Liver (tissue), 9 donors: ENCODE measurements around the gene MGAT4C. TPM values are rescaled to one million over a fixed set of nuclear protein-coding genes. Genes with fewer than 3 reads are reported as not detected.

Experiments
- DNase-seq: peaks from one replicate; pipeline ENCODE4 v3.0.0-alpha.2; 2017; ENCODE audit warnings: low spot score
- H3K27ac ChIP-seq, 2 donors: one replicate each; pipeline ENCODE4 v1.7.0; 2013; ENCODE audit warnings: inconsistent platforms in 2 of 2, low read length in 2 of 2, control low read depth in 1 of 2, low read depth in 1 of 2, mild to moderate bottlenecking in 1 of 2
- H3K27me3 ChIP-seq, 4 donors: one replicate each; pipeline versions ENCODE4 v1.6.1 to v1.7.0; 2013; ENCODE audit warnings: low read length in 3 of 4, inconsistent platforms in 1 of 4, mild to moderate bottlenecking in 1 of 4, moderate library complexity in 1 of 4; ENCODE audit not compliant: control insufficient read depth in 4 of 4, insufficient read depth in 4 of 4
- H3K36me3 ChIP-seq, 4 donors: one replicate each; pipeline versions ENCODE4 v1.6.1 to v1.7.0; 2013; ENCODE audit warnings: low read length in 3 of 4, mild to moderate bottlenecking in 3 of 4, low read depth in 1 of 4, moderate library complexity in 1 of 4; ENCODE audit not compliant: control insufficient read depth in 4 of 4, insufficient read depth in 3 of 4
- H3K4me1 ChIP-seq, 4 donors: one replicate each; pipeline versions ENCODE4 v1.6.1 to v1.7.0; 2013; ENCODE audit warnings: low read length in 3 of 4, mild to moderate bottlenecking in 3 of 4, moderate library complexity in 1 of 4; ENCODE audit not compliant: control insufficient read depth in 4 of 4, insufficient read depth in 4 of 4
- H3K4me3 ChIP-seq, 3 donors: one replicate each; pipeline versions ENCODE4 v1.6.1 to v1.7.0; 2013; ENCODE audit warnings: low read length in 3 of 3, control low read depth in 1 of 3, low read depth in 1 of 3, mild to moderate bottlenecking in 1 of 3
- H3K9ac ChIP-seq, 2 donors: one replicate each; pipeline ENCODE4 v1.7.0; 2013; ENCODE audit warnings: low read length in 2 of 2, mild to moderate bottlenecking in 2 of 2, moderate library complexity in 2 of 2, control low read depth in 1 of 2, low read depth in 1 of 2
- H3K9me3 ChIP-seq, 4 donors: one replicate each; pipeline versions ENCODE4 v1.6.1 to v1.7.0; 2013; ENCODE audit warnings: low read length in 3 of 4; ENCODE audit not compliant: control insufficient read depth in 4 of 4
- FOXA1 ChIP-seq: IDR thresholded peaks from 2 replicates; pipeline ENCODE4 v1.6.1; 2016; ENCODE audit warnings: antibody characterized with exemption
- FOXA2 ChIP-seq: IDR thresholded peaks from 2 replicates; pipeline ENCODE4 v1.6.1; 2016; ENCODE audit warnings: antibody characterized with exemption
- GABPA ChIP-seq, 2 donors: IDR thresholded peaks in 1 of 2; conservative IDR thresholded peaks in 1 of 2; 2 replicates each; pipeline ENCODE4 v1.6.1; 2016; ENCODE audit warnings: antibody characterized with exemption in 2 of 2, mild to moderate bottlenecking in 1 of 2, moderate library complexity in 1 of 2
- HNF4A ChIP-seq, 2 donors: conservative IDR thresholded peaks; 2 replicates each; pipeline ENCODE4 v1.6.1; 2016; ENCODE audit warnings: antibody characterized with exemption in 2 of 2, mild to moderate bottlenecking in 2 of 2
- HNF4G ChIP-seq: IDR thresholded peaks from 2 replicates; pipeline ENCODE4 v1.6.1; 2016; ENCODE audit warnings: antibody characterized with exemption
- JUND ChIP-seq, 2 donors: IDR thresholded peaks; 2 replicates each; pipeline ENCODE4 v1.6.1; 2016; ENCODE audit warnings: antibody characterized with exemption in 2 of 2
- NR2F2 ChIP-seq: IDR thresholded peaks from 2 replicates; pipeline ENCODE4 v1.6.1; 2016; ENCODE audit warnings: antibody characterized with exemption
- RAD21 ChIP-seq, 2 donors: IDR thresholded peaks; 2 replicates each; pipeline ENCODE4 v1.6.1; 2016; ENCODE audit warnings: antibody characterized with exemption in 2 of 2, mild to moderate bottlenecking in 2 of 2
- RXRA ChIP-seq, 2 donors: IDR thresholded peaks; 2 replicates each; pipeline ENCODE4 v1.6.1; 2017 to 2018; ENCODE audit warnings: antibody characterized with exemption in 2 of 2, mild to moderate bottlenecking in 1 of 2
- SP1 ChIP-seq: IDR thresholded peaks from 2 replicates; pipeline ENCODE4 v1.6.1; 2018; ENCODE audit warnings: antibody characterized with exemption, mild to moderate bottlenecking
- TAF1 ChIP-seq: conservative IDR thresholded peaks from 2 replicates; pipeline ENCODE4 v1.6.1; 2016; ENCODE audit warnings: antibody characterized with exemption, mild to moderate bottlenecking
- YY1 ChIP-seq: IDR thresholded peaks from 2 replicates; pipeline ENCODE4 v1.6.1; 2016; ENCODE audit warnings: antibody characterized with exemption, mild to moderate bottlenecking
- WGBS: extraction: QIAGEN DNeasy Blood & Tissue Kit; methylation state at CpG from one replicate; pipeline ENCODE4 v1.1.7; 2013; 5-methylcytosine and 5-hydroxymethylcytosine counted together
- polyA plus RNA-seq, 2 donors: library from polyadenylated mRNA; stranded (reverse) in 1 of 2; unstranded in 1 of 2; fragments of 200-250 nt in 1 of 2; fragments of >200 nt in 1 of 2; fragmentation: Nextera tagmentation in 1 of 2; extraction: Ambion mirVana in 1 of 2; gene quantifications; one replicate each; pipeline versions ENCODE4 v1.2.1 to v1.2.3, GENCODE V29; 2013 to 2015
- total RNA-seq, 2 donors: library from RNA; depleted of rRNA; stranded (reverse); fragments of >200 nt; gene quantifications; one replicate each; pipeline ENCODE4 v1.2.3, GENCODE V29; 2014
- TF ChIP-seq, protein P1 (sequence below): IDR thresholded peaks from 2 replicates; pipeline ENCODE4 v1.6.1; 2016; ENCODE audit warnings: antibody characterized with exemption
- TF ChIP-seq, protein P2 (sequence below): fragments of 150-350 bp; IDR thresholded peaks from 2 replicates; pipeline ENCODE4 v1.5.1; 2017; ENCODE audit warnings: improper control_type of control experiment, low read depth, low read length; ENCODE audit not compliant: missing input control
- TF ChIP-seq, protein P3 (sequence below): IDR thresholded peaks from 2 replicates; pipeline ENCODE4 v1.6.1; 2016; ENCODE audit warnings: antibody characterized with exemption, mild to moderate bottlenecking
- TF ChIP-seq, protein P4 (sequence below): IDR thresholded peaks from 2 replicates; pipeline ENCODE4 v1.6.1; 2016; ENCODE audit warnings: antibody characterized with exemption
- donor health status: healthy.
- donor health status: healthy.
- donor health status: healthy.
- donor health status: healthy.
- donor health status: healthy.

MGAT4C gene
- total and polyA plus RNA-seq, 4 donors: 0.02 to 0.65 (median 0.09) TPM

DNA sequence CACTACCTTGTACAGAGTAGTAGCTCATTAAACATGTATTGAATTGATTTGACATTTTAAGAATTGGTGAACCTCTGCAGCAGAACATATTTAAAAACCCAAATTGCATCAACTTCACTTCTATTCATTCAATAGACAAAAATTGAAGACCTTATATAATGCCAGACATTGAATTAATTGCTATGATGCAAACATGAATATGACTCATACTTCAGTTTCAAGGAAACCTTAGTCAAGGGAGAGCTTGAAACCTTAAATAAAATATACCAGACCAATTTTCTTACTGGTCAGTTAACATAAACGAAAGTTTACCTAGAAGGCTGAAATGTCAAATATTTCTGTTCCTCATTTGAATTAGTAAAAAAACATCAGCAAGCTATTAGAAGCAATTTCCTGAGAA is 5.0 kb upstream of the MGAT4C start:
- DNase-seq: no peak
- H3K9ac ChIP-seq: no peak overlapping the region
- no peaks in the 10 kb centered on the region for H3K27me3 ChIP-seq
- peaks cover 0 to 3% (median 0%) of the 10 kb centered on the region in 4 donors for H3K4me1 ChIP-seq
- no peaks in the 10 kb centered on the region for H3K36me3 ChIP-seq
- no peak overlapping the region for H3K4me3 ChIP-seq
- no peaks in the 10 kb centered on the region for H3K9me3 ChIP-seq
- no peak overlapping the region for H3K27ac ChIP-seq
- 60% methylated on average over 1 of the region's 1 CpG for WGBS
- TF ChIP-seq RXRA (IDR thresholded peaks at IDR 0.05): no peak
- no peak for TF ChIP-seq HNF4G
- TF ChIP-seq, protein P1, sequence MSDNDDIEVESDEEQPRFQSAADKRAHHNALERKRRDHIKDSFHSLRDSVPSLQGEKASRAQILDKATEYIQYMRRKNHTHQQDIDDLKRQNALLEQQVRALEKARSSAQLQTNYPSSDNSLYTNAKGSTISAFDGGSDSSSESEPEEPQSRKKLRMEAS: no peak
- no peak for TF ChIP-seq HNF4A (conservative IDR thresholded peaks at IDR 0.05)

DNA sequence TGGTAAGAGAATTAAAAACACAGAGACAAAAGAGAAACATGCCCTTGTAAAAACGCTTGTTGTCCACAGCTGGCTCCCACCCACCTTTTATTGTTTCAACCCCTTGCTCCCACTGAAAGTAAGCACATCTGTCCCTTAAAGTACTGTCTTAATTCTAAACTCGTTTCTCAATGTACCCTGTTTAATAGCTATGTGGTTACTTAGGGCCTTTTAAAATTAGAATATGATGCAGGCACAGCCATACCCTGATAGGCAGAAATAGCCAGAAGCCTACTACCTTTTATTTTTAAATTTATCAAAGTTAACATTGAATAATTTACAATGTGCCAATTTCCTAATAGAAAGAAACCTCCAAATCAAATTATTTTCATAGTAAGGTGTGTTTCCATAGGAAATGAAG is 4.0 kb upstream of the MGAT4C start:
- WGBS: 44% methylated on average over 2 of the region's 2 CpGs
- no peak for DNase-seq

DNA sequence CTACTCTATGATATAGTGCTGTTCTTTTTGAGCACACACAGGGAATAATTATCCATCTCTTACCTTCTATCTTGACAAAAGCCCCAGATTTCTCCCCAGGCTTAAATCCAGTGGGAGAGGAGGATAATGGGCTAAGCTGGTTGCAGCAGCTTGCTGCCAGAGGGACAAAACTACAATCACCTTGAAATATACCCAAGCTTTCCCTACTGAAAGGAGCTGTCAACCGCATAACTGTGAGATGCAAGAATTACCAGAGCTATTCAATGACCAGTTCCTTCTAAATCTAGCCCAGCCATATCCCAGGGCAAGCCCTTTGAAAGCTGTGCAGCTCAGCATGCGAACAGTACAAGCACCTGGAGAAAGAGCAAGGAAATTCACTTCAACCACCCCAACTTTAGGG is 943 bp upstream of the MGAT4C start:
- 62% methylated on average over 2 of the region's 2 CpGs for WGBS
- Histone ChIP-seq H3K36me3 (no peaks in the 10 kb centered on the region), H3K9me3 (no peaks in the 10 kb centered on the region), H3K27me3 (peaks cover 0 to 4% (median 0%) of the 10 kb centered on the region in 4 donors), H3K4me1 (no peaks in the 10 kb centered on the region), H3K9ac (no peak overlapping the region), H3K4me3 (no peak overlapping the region), H3K27ac (no peak overlapping the region)
- DNase-seq: no peak
- no peak for TF ChIP-seq JUND (IDR thresholded peaks at IDR 0.05)
- TF ChIP-seq, protein P2, sequence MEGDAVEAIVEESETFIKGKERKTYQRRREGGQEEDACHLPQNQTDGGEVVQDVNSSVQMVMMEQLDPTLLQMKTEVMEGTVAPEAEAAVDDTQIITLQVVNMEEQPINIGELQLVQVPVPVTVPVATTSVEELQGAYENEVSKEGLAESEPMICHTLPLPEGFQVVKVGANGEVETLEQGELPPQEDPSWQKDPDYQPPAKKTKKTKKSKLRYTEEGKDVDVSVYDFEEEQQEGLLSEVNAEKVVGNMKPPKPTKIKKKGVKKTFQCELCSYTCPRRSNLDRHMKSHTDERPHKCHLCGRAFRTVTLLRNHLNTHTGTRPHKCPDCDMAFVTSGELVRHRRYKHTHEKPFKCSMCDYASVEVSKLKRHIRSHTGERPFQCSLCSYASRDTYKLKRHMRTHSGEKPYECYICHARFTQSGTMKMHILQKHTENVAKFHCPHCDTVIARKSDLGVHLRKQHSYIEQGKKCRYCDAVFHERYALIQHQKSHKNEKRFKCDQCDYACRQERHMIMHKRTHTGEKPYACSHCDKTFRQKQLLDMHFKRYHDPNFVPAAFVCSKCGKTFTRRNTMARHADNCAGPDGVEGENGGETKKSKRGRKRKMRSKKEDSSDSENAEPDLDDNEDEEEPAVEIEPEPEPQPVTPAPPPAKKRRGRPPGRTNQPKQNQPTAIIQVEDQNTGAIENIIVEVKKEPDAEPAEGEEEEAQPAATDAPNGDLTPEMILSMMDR: no peak
- no peak for TF ChIP-seq RAD21 (IDR thresholded peaks at IDR 0.05)
- TF ChIP-seq, protein P1: no peak
- no peak for TF ChIP-seq FOXA2
- no peak for TF ChIP-seq HNF4G
- TF ChIP-seq HNF4A (conservative IDR thresholded peaks at IDR 0.05): no peak
- TF ChIP-seq FOXA1: no peak
- TF ChIP-seq, protein P3, sequence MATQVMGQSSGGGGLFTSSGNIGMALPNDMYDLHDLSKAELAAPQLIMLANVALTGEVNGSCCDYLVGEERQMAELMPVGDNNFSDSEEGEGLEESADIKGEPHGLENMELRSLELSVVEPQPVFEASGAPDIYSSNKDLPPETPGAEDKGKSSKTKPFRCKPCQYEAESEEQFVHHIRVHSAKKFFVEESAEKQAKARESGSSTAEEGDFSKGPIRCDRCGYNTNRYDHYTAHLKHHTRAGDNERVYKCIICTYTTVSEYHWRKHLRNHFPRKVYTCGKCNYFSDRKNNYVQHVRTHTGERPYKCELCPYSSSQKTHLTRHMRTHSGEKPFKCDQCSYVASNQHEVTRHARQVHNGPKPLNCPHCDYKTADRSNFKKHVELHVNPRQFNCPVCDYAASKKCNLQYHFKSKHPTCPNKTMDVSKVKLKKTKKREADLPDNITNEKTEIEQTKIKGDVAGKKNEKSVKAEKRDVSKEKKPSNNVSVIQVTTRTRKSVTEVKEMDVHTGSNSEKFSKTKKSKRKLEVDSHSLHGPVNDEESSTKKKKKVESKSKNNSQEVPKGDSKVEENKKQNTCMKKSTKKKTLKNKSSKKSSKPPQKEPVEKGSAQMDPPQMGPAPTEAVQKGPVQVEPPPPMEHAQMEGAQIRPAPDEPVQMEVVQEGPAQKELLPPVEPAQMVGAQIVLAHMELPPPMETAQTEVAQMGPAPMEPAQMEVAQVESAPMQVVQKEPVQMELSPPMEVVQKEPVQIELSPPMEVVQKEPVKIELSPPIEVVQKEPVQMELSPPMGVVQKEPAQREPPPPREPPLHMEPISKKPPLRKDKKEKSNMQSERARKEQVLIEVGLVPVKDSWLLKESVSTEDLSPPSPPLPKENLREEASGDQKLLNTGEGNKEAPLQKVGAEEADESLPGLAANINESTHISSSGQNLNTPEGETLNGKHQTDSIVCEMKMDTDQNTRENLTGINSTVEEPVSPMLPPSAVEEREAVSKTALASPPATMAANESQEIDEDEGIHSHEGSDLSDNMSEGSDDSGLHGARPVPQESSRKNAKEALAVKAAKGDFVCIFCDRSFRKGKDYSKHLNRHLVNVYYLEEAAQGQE: no peak
- no peak for TF ChIP-seq GABPA (IDR thresholded peaks at IDR 0.05 in 1 of 2, conservative IDR thresholded peaks at IDR 0.05 in 1 of 2)
- TF ChIP-seq RXRA (IDR thresholded peaks at IDR 0.05): no peak
- TF ChIP-seq, protein P4, sequence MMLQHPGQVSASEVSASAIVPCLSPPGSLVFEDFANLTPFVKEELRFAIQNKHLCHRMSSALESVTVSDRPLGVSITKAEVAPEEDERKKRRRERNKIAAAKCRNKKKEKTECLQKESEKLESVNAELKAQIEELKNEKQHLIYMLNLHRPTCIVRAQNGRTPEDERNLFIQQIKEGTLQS: no peak
- TF ChIP-seq SP1: no peak

More for the DNA sequence above, 4.0 kb upstream of the MGAT4C start:
- H3K4me3 ChIP-seq: no peak overlapping the region
- no peaks in the 10 kb centered on the region for H3K27me3 ChIP-seq
- H3K9ac ChIP-seq: no peak overlapping the region
- H3K4me1 ChIP-seq: peaks cover 0 to 3% (median 0%) of the 10 kb centered on the region in 4 donors
- H3K9me3 ChIP-seq: no peaks in the 10 kb centered on the region
- no peaks in the 10 kb centered on the region for H3K36me3 ChIP-seq
- no peak for TF ChIP-seq FOXA2
- no peak for TF ChIP-seq FOXA1
- TF ChIP-seq HNF4A (conservative IDR thresholded peaks at IDR 0.05): no peak
- TF ChIP-seq SP1: no peak
- TF ChIP-seq TAF1: no peak
- TF ChIP-seq YY1: no peak
- TF ChIP-seq NR2F2: no peak
- TF ChIP-seq, protein P3: no peak
- no peak for TF ChIP-seq HNF4G
- TF ChIP-seq, protein P1: no peak
- no peak for TF ChIP-seq JUND (IDR thresholded peaks at IDR 0.05)
- H3K27ac ChIP-seq: no peak overlapping the region
